Liver (tissue), 9 donors: ENCODE measurements around the gene LPAR1. TPM values are rescaled to one million over a fixed set of nuclear protein-coding genes. Genes with fewer than 3 reads are reported as not detected.

Source experiments
- DNase-seq: peaks from one replicate; pipeline ENCODE4 v3.0.0-alpha.2; 2017; ENCODE audit warnings: low spot score
- H3K27ac ChIP-seq, 2 donors: one replicate each; pipeline ENCODE4 v1.7.0; 2013; ENCODE audit warnings: inconsistent platforms in 2 of 2, low read length in 2 of 2, control low read depth in 1 of 2, low read depth in 1 of 2, mild to moderate bottlenecking in 1 of 2
- H3K27me3 ChIP-seq, 4 donors: one replicate each; pipeline versions ENCODE4 v1.6.1 to v1.7.0; 2013; ENCODE audit warnings: low read length in 3 of 4, inconsistent platforms in 1 of 4, mild to moderate bottlenecking in 1 of 4, moderate library complexity in 1 of 4; ENCODE audit not compliant: control insufficient read depth in 4 of 4, insufficient read depth in 4 of 4
- H3K36me3 ChIP-seq, 4 donors: one replicate each; pipeline versions ENCODE4 v1.6.1 to v1.7.0; 2013; ENCODE audit warnings: low read length in 3 of 4, mild to moderate bottlenecking in 3 of 4, low read depth in 1 of 4, moderate library complexity in 1 of 4; ENCODE audit not compliant: control insufficient read depth in 4 of 4, insufficient read depth in 3 of 4
- H3K4me1 ChIP-seq, 4 donors: one replicate each; pipeline versions ENCODE4 v1.6.1 to v1.7.0; 2013; ENCODE audit warnings: low read length in 3 of 4, mild to moderate bottlenecking in 3 of 4, moderate library complexity in 1 of 4; ENCODE audit not compliant: control insufficient read depth in 4 of 4, insufficient read depth in 4 of 4
- H3K4me3 ChIP-seq, 3 donors: one replicate each; pipeline versions ENCODE4 v1.6.1 to v1.7.0; 2013; ENCODE audit warnings: low read length in 3 of 3, control low read depth in 1 of 3, low read depth in 1 of 3, mild to moderate bottlenecking in 1 of 3
- H3K9ac ChIP-seq, 2 donors: one replicate each; pipeline ENCODE4 v1.7.0; 2013; ENCODE audit warnings: low read length in 2 of 2, mild to moderate bottlenecking in 2 of 2, moderate library complexity in 2 of 2, control low read depth in 1 of 2, low read depth in 1 of 2
- H3K9me3 ChIP-seq, 4 donors: one replicate each; pipeline versions ENCODE4 v1.6.1 to v1.7.0; 2013; ENCODE audit warnings: low read length in 3 of 4; ENCODE audit not compliant: control insufficient read depth in 4 of 4
- ATF3 ChIP-seq: IDR thresholded peaks from 2 replicates; pipeline ENCODE4 v1.6.1; 2016; ENCODE audit warnings: antibody characterized with exemption
- CTCF ChIP-seq: fragments of 150-350 bp; IDR thresholded peaks from 2 replicates; pipeline ENCODE4 v1.5.1; 2017; ENCODE audit warnings: improper control_type of control experiment, low read depth, low read length; ENCODE audit not compliant: missing input control
- EGR1 ChIP-seq, 2 donors: IDR thresholded peaks; 2 replicates each; pipeline ENCODE4 v1.6.1; 2016 to 2018; ENCODE audit warnings: antibody characterized with exemption in 2 of 2, low read depth in 2 of 2
- FOXA1 ChIP-seq: IDR thresholded peaks from 2 replicates; pipeline ENCODE4 v1.6.1; 2016; ENCODE audit warnings: antibody characterized with exemption
- FOXA2 ChIP-seq: IDR thresholded peaks from 2 replicates; pipeline ENCODE4 v1.6.1; 2016; ENCODE audit warnings: antibody characterized with exemption
- GABPA ChIP-seq, 2 donors: IDR thresholded peaks in 1 of 2; conservative IDR thresholded peaks in 1 of 2; 2 replicates each; pipeline ENCODE4 v1.6.1; 2016; ENCODE audit warnings: antibody characterized with exemption in 2 of 2, mild to moderate bottlenecking in 1 of 2, moderate library complexity in 1 of 2
- HNF4A ChIP-seq, 2 donors: conservative IDR thresholded peaks; 2 replicates each; pipeline ENCODE4 v1.6.1; 2016; ENCODE audit warnings: antibody characterized with exemption in 2 of 2, mild to moderate bottlenecking in 2 of 2
- HNF4G ChIP-seq: IDR thresholded peaks from 2 replicates; pipeline ENCODE4 v1.6.1; 2016; ENCODE audit warnings: antibody characterized with exemption
- JUND ChIP-seq, 2 donors: IDR thresholded peaks; 2 replicates each; pipeline ENCODE4 v1.6.1; 2016; ENCODE audit warnings: antibody characterized with exemption in 2 of 2
- MAX ChIP-seq: IDR thresholded peaks from 2 replicates; pipeline ENCODE4 v1.6.1; 2016; ENCODE audit warnings: antibody characterized with exemption
- NR2F2 ChIP-seq: IDR thresholded peaks from 2 replicates; pipeline ENCODE4 v1.6.1; 2016; ENCODE audit warnings: antibody characterized with exemption
- RAD21 ChIP-seq, 2 donors: IDR thresholded peaks; 2 replicates each; pipeline ENCODE4 v1.6.1; 2016; ENCODE audit warnings: antibody characterized with exemption in 2 of 2, mild to moderate bottlenecking in 2 of 2
- REST ChIP-seq: IDR thresholded peaks from 2 replicates; pipeline ENCODE4 v1.6.1; 2016; ENCODE audit warnings: antibody characterized with exemption, mild to moderate bottlenecking
- RXRA ChIP-seq, 2 donors: IDR thresholded peaks; 2 replicates each; pipeline ENCODE4 v1.6.1; 2017 to 2018; ENCODE audit warnings: antibody characterized with exemption in 2 of 2, mild to moderate bottlenecking in 1 of 2
- SP1 ChIP-seq: IDR thresholded peaks from 2 replicates; pipeline ENCODE4 v1.6.1; 2018; ENCODE audit warnings: antibody characterized with exemption, mild to moderate bottlenecking
- TAF1 ChIP-seq: conservative IDR thresholded peaks from 2 replicates; pipeline ENCODE4 v1.6.1; 2016; ENCODE audit warnings: antibody characterized with exemption, mild to moderate bottlenecking
- YY1 ChIP-seq: IDR thresholded peaks from 2 replicates; pipeline ENCODE4 v1.6.1; 2016; ENCODE audit warnings: antibody characterized with exemption, mild to moderate bottlenecking
- ZBTB33 ChIP-seq: IDR thresholded peaks from 2 replicates; pipeline ENCODE4 v1.6.1; 2016; ENCODE audit warnings: antibody characterized with exemption
- WGBS: extraction: QIAGEN DNeasy Blood & Tissue Kit; methylation state at CpG from one replicate; pipeline ENCODE4 v1.1.7; 2013; 5-methylcytosine and 5-hydroxymethylcytosine counted together
- polyA plus RNA-seq, 2 donors: library from polyadenylated mRNA; stranded (reverse) in 1 of 2; unstranded in 1 of 2; fragments of 200-250 nt in 1 of 2; fragments of >200 nt in 1 of 2; fragmentation: Nextera tagmentation in 1 of 2; extraction: Ambion mirVana in 1 of 2; gene quantifications; one replicate each; pipeline versions ENCODE4 v1.2.1 to v1.2.3, GENCODE V29; 2013 to 2015
- total RNA-seq, 2 donors: library from RNA; depleted of rRNA; stranded (reverse); fragments of >200 nt; gene quantifications; one replicate each; pipeline ENCODE4 v1.2.3, GENCODE V29; 2014
- donor health status: healthy.
- donor health status: healthy.
- donor health status: healthy.
- donor health status: healthy.
- donor health status: healthy.

LPAR1 gene
- total and polyA plus RNA-seq, 4 donors: 0.51 to 3.6 (median 1.1) TPM

- H3K9me3 ChIP-seq: no peaks in the 10 kb centered on the region
- no peak overlapping the region for H3K4me3 ChIP-seq
- peaks cover 0 to 1% (median 0%) of the 10 kb centered on the region in 4 donors for H3K4me1 ChIP-seq
- TF ChIP-seq NR2F2: no peak
- no peak for TF ChIP-seq MAX
- TF ChIP-seq ZBTB33: no peak
- H3K36me3 ChIP-seq: no peaks in the 10 kb centered on the region
- H3K27ac ChIP-seq: no peak overlapping the region
- no peak overlapping the region for H3K9ac ChIP-seq
- 80% methylated on average over 1 of the region's 1 CpG for WGBS
- DNase-seq: no peak
- H3K27me3 ChIP-seq: no peaks in the 10 kb centered on the region
These were observed 40.2 kb upstream of the LPAR1 start for GRCh38 chr9:111078391-111079038.

- H3K27ac ChIP-seq: no peak overlapping the region
- WGBS: 63% methylated on average over 3 of the region's 3 CpGs
These were observed 38.2 kb upstream of the LPAR1 start for GRCh38 chr9:111076519-111076918.

More at GRCh38 chr9:111076519-111076918, 38.2 kb upstream of the LPAR1 start:
- H3K36me3 ChIP-seq: no peaks in the 10 kb centered on the region
- peaks cover 0 to 1% (median 0%) of the 10 kb centered on the region in 4 donors for H3K4me1 ChIP-seq
- no peaks in the 10 kb centered on the region for H3K9me3 ChIP-seq
- H3K27me3 ChIP-seq: no peaks in the 10 kb centered on the region
- H3K9ac ChIP-seq: no peak overlapping the region
- no peak for DNase-seq
- H3K4me3 ChIP-seq: no peak overlapping the region
- no peak for TF ChIP-seq HNF4A (conservative IDR thresholded peaks at IDR 0.05)
- no peak for TF ChIP-seq GABPA (IDR thresholded peaks at IDR 0.05 in 1 of 2, conservative IDR thresholded peaks at IDR 0.05 in 1 of 2)
- TF ChIP-seq FOXA2: no peak
- no peak for TF ChIP-seq RXRA (IDR thresholded peaks at IDR 0.05)
- no peak for TF ChIP-seq ATF3
- no peak for TF ChIP-seq REST
- TF ChIP-seq JUND (IDR thresholded peaks at IDR 0.05): no peak
- TF ChIP-seq HNF4G: no peak
- no peak for TF ChIP-seq CTCF
- no peak for TF ChIP-seq FOXA1
- TF ChIP-seq RAD21 (IDR thresholded peaks at IDR 0.05): no peak
- no peak for TF ChIP-seq MAX
- TF ChIP-seq EGR1 (IDR thresholded peaks at IDR 0.05; ENCODE audit: low read depth in 2 of 2): no peak
- TF ChIP-seq NR2F2: no peak
- no peak for TF ChIP-seq YY1
- no peak for TF ChIP-seq ZBTB33
- TF ChIP-seq TAF1: no peak
- TF ChIP-seq SP1: no peak
